ENCODE measurements around the gene SLX9. TPM values are rescaled to one million over a fixed set of nuclear protein-coding genes. Genes with fewer than 3 reads are reported as not detected.
"Not testable (repeated sequence)": the region's sequence is repeated elsewhere in the genome, so short reads cannot be mapped to it uniquely, and the experiment has no call there.

Gene SLX9
- total RNA-seq, 6 donors from 2014 or later = 5.5 to 34.6 (median 22.8) TPM

- TF ChIP-seq POLR2AphosphoS5 (IDR thresholded peaks at IDR 0.05) (no peak), POLR2A (IDR thresholded peaks at IDR 0.05) (no peak), EP300 (IDR thresholded peaks at IDR 0.05) (no peak)
- TF ChIP-seq, protein P1, sequence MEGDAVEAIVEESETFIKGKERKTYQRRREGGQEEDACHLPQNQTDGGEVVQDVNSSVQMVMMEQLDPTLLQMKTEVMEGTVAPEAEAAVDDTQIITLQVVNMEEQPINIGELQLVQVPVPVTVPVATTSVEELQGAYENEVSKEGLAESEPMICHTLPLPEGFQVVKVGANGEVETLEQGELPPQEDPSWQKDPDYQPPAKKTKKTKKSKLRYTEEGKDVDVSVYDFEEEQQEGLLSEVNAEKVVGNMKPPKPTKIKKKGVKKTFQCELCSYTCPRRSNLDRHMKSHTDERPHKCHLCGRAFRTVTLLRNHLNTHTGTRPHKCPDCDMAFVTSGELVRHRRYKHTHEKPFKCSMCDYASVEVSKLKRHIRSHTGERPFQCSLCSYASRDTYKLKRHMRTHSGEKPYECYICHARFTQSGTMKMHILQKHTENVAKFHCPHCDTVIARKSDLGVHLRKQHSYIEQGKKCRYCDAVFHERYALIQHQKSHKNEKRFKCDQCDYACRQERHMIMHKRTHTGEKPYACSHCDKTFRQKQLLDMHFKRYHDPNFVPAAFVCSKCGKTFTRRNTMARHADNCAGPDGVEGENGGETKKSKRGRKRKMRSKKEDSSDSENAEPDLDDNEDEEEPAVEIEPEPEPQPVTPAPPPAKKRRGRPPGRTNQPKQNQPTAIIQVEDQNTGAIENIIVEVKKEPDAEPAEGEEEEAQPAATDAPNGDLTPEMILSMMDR (IDR thresholded peaks at IDR 0.05) = no peak
- H3K4me3 ChIP-seq = no peak overlapping the region
- H3K27me3 ChIP-seq = peaks cover 0 to 14% (median 9%) of the 10 kb centered on the region in 4 donors
- no peak for ATAC-seq (ENCODE audit: low FRiP score in 2 of 2)
- DNase-seq = peak in 1 of 2 donors; percentile 52
- no peaks in the 10 kb centered on the region for H3K36me3 ChIP-seq
- H3K9me3 ChIP-seq = no peaks in the 10 kb centered on the region
- whole genome bisulfite sequencing, 2 donors = 86 to 89% methylated on average over 27 to 29 of the region's 31 CpGs
- H3K4me1 ChIP-seq = peaks cover 12 to 23% (median 15%) of the 10 kb centered on the region in 4 donors
- H3K27ac ChIP-seq = no peak overlapping the region
Observed at GRCh38 chr21:45021428-45022347, 81.9 kb downstream of the SLX9 start.

DNA sequence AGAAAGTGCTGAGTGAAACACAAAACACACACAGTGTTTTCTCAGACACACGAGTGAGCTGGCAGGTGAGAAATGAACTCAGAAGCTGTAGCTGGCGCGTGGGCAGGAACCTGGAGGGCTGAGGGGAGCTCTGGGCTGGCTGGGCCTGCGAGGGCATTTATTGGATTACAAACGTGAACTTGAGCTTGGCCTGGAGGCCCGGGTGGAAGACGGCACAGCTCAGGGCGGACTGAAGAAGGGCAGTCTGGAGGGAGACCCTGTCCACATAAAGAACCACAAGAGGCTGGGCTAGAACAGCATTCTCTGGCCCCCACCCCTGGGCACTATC, 82.5 kb downstream of the SLX9 start:
- H3K4me3 ChIP-seq = no peak overlapping the region
- H3K36me3 ChIP-seq = no peaks in the 10 kb centered on the region
- DNase-seq (peak in 1 of 2 donors; percentile 9), ATAC-seq (ENCODE audit: low FRiP score in 2 of 2) (no peak)
- TF ChIP-seq POLR2A (IDR thresholded peaks at IDR 0.05) (no peak), EP300 (IDR thresholded peaks at IDR 0.05) (no peak), POLR2AphosphoS5 (IDR thresholded peaks at IDR 0.05) (no peak)
- TF ChIP-seq, protein P1 (IDR thresholded peaks at IDR 0.05) = no peak
- H3K27me3 ChIP-seq = peaks cover 0 to 14% (median 9%) of the 10 kb centered on the region in 4 donors
- no peak overlapping the region for H3K27ac ChIP-seq
- H3K4me1 ChIP-seq = peaks cover 12 to 17% (median 13%) of the 10 kb centered on the region in 4 donors
- 77 to 86% methylated on average over 8 of the region's 8 CpGs for whole genome bisulfite sequencing, 2 donors
- no peaks in the 10 kb centered on the region for H3K9me3 ChIP-seq

DNA sequence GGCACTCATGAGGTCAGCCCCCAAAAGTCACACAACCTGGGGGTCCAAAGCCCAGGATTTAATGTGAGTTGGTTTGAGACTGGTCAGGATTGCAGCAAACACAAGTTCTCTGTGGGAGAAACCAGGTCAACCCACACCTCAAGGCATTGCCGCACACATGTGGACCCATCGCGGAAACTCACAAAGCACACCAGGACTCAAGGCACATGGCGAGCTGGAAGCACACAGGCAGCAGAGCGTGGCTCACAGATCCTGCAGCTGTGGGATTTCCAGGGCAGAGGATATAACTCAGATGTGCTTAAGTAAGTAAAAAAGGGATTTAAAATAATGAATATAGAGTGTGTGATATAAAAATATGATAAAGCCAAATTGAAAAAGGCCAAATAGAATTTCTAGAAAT, 82.9 kb downstream of the SLX9 start:
- no peak overlapping the region for H3K27ac ChIP-seq
- DNase-seq (no peak), ATAC-seq (ENCODE audit: low FRiP score in 2 of 2) (no peak)
- no peaks in the 10 kb centered on the region for H3K9me3 ChIP-seq
- H3K4me1 ChIP-seq = peaks cover 11 to 16% (median 13%) of the 10 kb centered on the region in 4 donors
- no peak overlapping the region for H3K4me3 ChIP-seq
- TF ChIP-seq POLR2A (IDR thresholded peaks at IDR 0.05) = no peak
- TF ChIP-seq EP300 (IDR thresholded peaks at IDR 0.05) = no peak
- TF ChIP-seq POLR2AphosphoS5 (IDR thresholded peaks at IDR 0.05) = no peak
- TF ChIP-seq, protein P1 (IDR thresholded peaks at IDR 0.05) = no peak
- H3K36me3 ChIP-seq = no peaks in the 10 kb centered on the region
- 93 to 98% methylated on average over 5 of the region's 5 CpGs for WGBS, 2 donors
- H3K27me3 ChIP-seq = peaks cover 0 to 14% (median 9%) of the 10 kb centered on the region in 4 donors

GRCh38 chr21:45024516-45024915, 84.7 kb downstream of the SLX9 start:
- H3K4me1 ChIP-seq; H3K4me3 ChIP-seq; H3K27ac ChIP-seq; H3K9me3 ChIP-seq; H3K27me3 ChIP-seq; H3K36me3 ChIP-seq; DNase-seq; ATAC-seq (ENCODE audit: low FRiP score in 2 of 2): not testable (repeated sequence)
- 93 to 96% methylated on average over 4 of the region's 4 CpGs for WGBS, 2 donors

DNA sequence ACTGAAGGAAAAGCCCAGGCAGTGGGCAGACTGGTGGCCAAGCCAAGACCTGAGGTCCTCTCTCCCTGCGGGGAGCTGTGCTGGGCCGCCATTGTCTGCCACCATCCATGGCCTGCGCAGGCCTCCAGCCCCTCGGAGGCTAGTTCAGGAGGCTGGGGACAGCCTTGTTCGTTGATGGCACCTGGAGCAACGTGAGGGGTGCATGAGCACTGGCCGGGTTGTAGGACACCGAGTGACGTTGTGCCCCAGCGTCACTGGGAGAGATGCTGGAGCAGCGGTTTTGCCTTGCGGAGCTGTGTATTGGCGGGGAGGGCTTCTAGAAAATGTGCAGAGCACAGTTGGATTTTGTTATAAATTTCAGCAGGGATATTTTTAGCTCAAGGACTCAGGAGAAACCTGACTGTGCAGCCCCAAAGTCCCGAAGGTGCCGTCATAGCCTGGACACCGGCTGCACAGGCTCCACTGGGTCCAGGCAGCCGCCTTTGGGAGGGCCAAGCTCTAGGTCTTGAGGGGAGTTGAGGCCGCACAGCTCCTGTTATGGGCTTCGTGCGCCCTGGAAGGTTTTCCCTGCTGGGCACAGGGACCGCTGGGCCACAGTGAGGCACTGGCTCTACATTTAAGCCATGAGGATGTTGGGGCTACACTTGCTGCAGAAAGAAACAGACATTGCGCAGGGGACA, 86.4 kb downstream of the SLX9 start:
- H3K4me3 ChIP-seq = no peak overlapping the region
- no peaks in the 10 kb centered on the region for H3K9me3 ChIP-seq
- 95% methylated on average over 8 to 22 of the region's 22 CpGs for WGBS, 2 donors
- DNase-seq (no peak), ATAC-seq (ENCODE audit: low FRiP score in 2 of 2) (no peak)
- H3K27ac ChIP-seq = no peak overlapping the region
- TF ChIP-seq EP300 (IDR thresholded peaks at IDR 0.05) (no peak), POLR2AphosphoS5 (IDR thresholded peaks at IDR 0.05) (no peak), POLR2A (IDR thresholded peaks at IDR 0.05) (no peak)
- TF ChIP-seq, protein P1 (IDR thresholded peaks at IDR 0.05) = no peak
- H3K27me3 ChIP-seq = no peaks in the 10 kb centered on the region
- H3K36me3 ChIP-seq = no peaks in the 10 kb centered on the region
- peaks cover 4 to 10% (median 6%) of the 10 kb centered on the region in 4 donors for H3K4me1 ChIP-seq
